ENCODE measurements around the gene STXBP1. TPM values are rescaled to one million over a fixed set of nuclear protein-coding genes. Genes with fewer than 3 reads are reported as not detected.
A peak's percentile ranks its signal among the peaks of the same experiment; 100 is the strongest.

Gene STXBP1
- total RNA-seq, 4 donors from 2014 or later: 4.7 to 36.1 (median 12.2) TPM

GRCh38 chr9:127565231-127565630 lies 46.8 kb upstream of the STXBP1 start:
- H3K27me3 ChIP-seq: no peaks in the 10 kb centered on the region
- no peak for DNase-seq
- H3K4me1 ChIP-seq: peaks cover 46 to 88% (median 70%) of the 10 kb centered on the region in 3 donors
- H3K27ac ChIP-seq: peak overlapping the region; percentile 99 to 100 (median 99)
- H3K9me3 ChIP-seq: no peaks in the 10 kb centered on the region
- 49 to 58% methylated on average over 10 to 11 of the region's 11 CpGs for WGBS, 2 donors
- H3K36me3 ChIP-seq: peaks cover 4 to 32% (median 13%) of the 10 kb centered on the region in 3 donors
- H3K4me3 ChIP-seq: peak overlapping the region in 3 of 4 donors; percentile 4 to 99 (median 8)
- TF ChIP-seq CTCF (IDR thresholded peaks at IDR 0.05) (no peak), POLR2A (IDR thresholded peaks at IDR 0.05) (no peak)
- intact Hi-C loops (cut with DNase I): no loop called here

- Histone ChIP-seq H3K36me3 (peaks cover 0 to 21% (median under 1%) of the 10 kb centered on the region in 3 donors), H3K27me3 (no peaks in the 10 kb centered on the region), H3K4me3 (peak overlapping the region; percentile 76 to 99 (median 88)), H3K4me1 (peaks cover 40 to 88% (median 69%) of the 10 kb centered on the region in 3 donors), H3K27ac (peak overlapping the region; percentile 99 to 100 (median 99)), H3K9me3 (no peaks in the 10 kb centered on the region)
- WGBS, 2 donors: 7% methylated on average over 6 of the region's 11 CpGs; no CpG with 5 or more reads in 1 of the 2 donors
- no peak for DNase-seq
- TF ChIP-seq CTCF (IDR thresholded peaks at IDR 0.05): no peak
- TF ChIP-seq POLR2A (IDR thresholded peaks at IDR 0.05): peak in 1 of 4 donors; percentile 21
- intact Hi-C loops (cut with DNase I): no loop called here
Observed at GRCh38 chr9:127566351-127567001, 45.6 kb upstream of the STXBP1 start.

GRCh38 chr9:127567035-127567729 lies 44.9 kb upstream of the STXBP1 start:
- H3K27ac ChIP-seq: peak overlapping the region; percentile 99 to 100 (median 99)
- no peaks in the 10 kb centered on the region for H3K27me3 ChIP-seq
- no peaks in the 10 kb centered on the region for H3K9me3 ChIP-seq
- intact Hi-C loops (cut with DNase I): no loop called here
- H3K4me3 ChIP-seq: peak overlapping the region; percentile 76 to 99 (median 88)
- H3K36me3 ChIP-seq: peaks cover 0 to 21% (median 0%) of the 10 kb centered on the region in 3 donors
- H3K4me1 ChIP-seq: peaks cover 33 to 88% (median 63%) of the 10 kb centered on the region in 3 donors
- WGBS, 2 donors: 0 to 40% methylated on average over 1 to 7 of the region's 16 CpGs
- DNase-seq: no peak
- TF ChIP-seq POLR2A (IDR thresholded peaks at IDR 0.05) (peak in 1 of 4 donors; percentile 26), CTCF (IDR thresholded peaks at IDR 0.05) (no peak)

GRCh38 chr9:127567730-127568617 lies 44.1 kb upstream of the STXBP1 start:
- no peaks in the 10 kb centered on the region for H3K27me3 ChIP-seq
- no peak for TF ChIP-seq POLR2A (IDR thresholded peaks at IDR 0.05)
- no peak for TF ChIP-seq CTCF (IDR thresholded peaks at IDR 0.05)
- peak overlapping the region; percentile 99 to 100 (median 99) for H3K27ac ChIP-seq
- peaks cover 33 to 88% (median 60%) of the 10 kb centered on the region in 3 donors for H3K4me1 ChIP-seq
- intact Hi-C loops (cut with DNase I): no loop called here
- H3K4me3 ChIP-seq: peak overlapping the region; percentile 76 to 99 (median 88)
- H3K36me3 ChIP-seq: peaks cover 0 to 21% (median 0%) of the 10 kb centered on the region in 3 donors
- WGBS, 2 donors: 8 to 23% methylated on average over 5 to 6 of the region's 36 CpGs
- DNase-seq: no peak
- H3K9me3 ChIP-seq: no peaks in the 10 kb centered on the region

All from esophagus squamous epithelium (tissue), 5 donors.